GM18517 (cell line): Measurements from ENCODE around the gene TMEM126B.
A peak's percentile ranks its signal among the peaks of the same experiment; 100 is the strongest.
"Not testable (repeated sequence)": the region's sequence is repeated elsewhere in the genome, so short reads cannot be mapped to it uniquely, and the experiment has no call there.

Experiments used
- ATAC-seq: cut with Tn5 transposase; IDR thresholded peaks from one replicate; pipeline ENCODE4 v1.9.1; 2021; ENCODE audit warnings: mild to moderate bottlenecking, moderate library complexity; ENCODE audit not compliant: unreplicated experiment

The TMEM126B gene

DNA sequence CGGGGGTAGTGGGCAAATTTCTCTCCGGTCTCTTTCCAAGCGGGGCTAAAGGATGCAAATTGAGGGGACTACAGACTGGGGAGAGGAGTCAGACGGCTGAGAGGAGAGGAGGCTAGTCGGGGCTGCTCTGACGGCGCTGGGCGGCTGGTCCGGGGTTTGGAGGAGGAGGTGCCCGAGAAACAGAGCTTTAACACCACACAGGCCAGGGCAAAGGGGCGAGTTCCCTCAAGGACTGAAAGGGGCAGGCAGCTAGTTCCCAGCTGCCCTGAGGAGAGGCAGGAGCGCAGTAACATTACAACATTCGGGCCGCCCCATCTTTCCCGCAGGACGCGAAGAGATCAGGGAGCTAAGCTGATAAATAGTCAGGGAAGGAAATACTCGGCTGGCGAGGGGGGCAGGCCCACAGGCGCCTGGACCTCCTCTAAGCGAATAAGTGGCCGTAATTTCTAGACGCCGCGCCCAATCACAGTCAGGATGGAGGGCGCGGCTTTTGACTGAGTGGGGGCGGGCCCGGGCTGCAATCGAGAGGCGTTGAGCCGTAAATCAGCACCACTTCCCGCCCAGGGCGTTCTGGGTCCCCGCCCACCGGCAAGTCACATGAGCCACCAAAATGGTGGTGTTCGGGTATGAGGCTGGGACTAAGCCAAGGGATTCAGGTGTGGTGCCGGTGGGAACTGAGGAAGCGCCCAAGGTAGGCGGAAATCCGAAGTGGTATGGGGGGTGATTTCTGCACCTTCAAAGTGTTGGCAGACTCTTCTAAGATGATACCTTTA lies at the start of gene TMEM126B:
Gene TMEM126B (plus strand): TSS at position 596 of the 773 bp plus-strand sequence. CDS start 15 bp downstream, at position 611.
- ATAC-seq: peak; percentile 99

DNA sequence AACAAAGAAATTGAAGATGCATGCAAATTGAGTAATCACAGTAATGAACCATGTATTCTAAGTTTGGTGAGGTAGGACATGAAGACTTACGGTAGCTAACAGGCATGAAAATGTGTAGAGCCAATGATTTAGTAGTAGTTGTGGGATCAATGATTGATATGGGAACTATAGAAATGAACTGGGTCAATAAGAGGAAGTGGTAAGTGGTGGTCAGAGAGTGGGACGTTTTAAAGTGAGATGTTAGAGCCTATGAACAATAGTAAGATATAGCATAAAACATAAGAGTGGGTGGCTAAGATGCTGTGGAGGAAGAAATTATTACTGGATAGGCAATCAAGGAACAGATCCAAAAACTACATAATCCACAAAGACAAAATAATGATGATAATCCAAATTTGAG lies 46.3 kb upstream of the TMEM126B start:
- ATAC-seq: peak; percentile 53

DNA sequence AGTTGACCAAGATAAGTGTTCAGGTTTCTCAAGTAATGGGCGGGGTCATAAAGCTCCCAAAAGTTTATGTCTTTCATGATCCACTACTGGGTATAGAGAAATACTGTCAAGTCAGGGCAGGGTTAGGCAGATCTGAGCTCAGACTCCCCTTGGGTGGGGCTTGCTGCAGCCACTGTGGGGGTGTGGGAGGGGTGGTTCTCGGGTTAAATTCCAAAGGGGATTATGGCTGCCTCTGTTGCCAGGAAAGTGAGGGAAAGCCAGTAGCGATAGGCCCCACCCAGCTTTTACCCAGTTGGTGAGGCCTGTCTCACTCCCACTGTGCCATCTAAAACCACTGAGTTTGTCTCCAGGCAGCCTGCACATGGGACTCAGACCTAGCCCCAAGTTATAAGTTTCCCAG lies 39.0 kb upstream of the TMEM126B start:
- no peak for ATAC-seq

DNA sequence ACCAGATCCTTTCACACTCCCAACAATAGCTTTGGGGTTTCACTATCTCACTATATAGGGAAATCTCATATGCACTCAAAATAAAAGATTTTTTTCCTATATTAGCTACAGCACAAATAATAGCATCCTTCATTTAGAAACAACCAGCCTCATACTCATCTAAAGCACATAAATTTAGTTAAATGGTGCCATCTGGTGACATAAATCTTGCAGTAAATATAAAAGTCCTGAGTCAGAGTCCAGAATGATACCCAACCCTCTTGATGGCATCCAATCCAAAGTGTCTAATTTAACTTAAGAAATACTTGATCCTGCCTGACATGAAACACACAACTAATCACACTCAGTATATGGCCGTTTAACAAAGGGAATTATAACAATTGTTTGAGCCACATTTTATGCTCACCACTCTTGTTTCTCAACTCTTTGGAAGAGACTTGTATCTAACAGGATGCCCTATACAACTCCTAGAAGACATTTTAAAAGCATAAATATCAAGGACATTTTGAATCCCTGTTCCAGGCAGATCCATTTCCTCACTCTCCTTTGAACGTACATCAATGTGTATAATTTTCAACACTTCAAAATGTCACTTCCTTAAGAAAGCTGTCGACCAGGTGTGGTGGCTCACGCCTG lies 37.4 kb upstream of the TMEM126B start:
- ATAC-seq: no peak

DNA sequence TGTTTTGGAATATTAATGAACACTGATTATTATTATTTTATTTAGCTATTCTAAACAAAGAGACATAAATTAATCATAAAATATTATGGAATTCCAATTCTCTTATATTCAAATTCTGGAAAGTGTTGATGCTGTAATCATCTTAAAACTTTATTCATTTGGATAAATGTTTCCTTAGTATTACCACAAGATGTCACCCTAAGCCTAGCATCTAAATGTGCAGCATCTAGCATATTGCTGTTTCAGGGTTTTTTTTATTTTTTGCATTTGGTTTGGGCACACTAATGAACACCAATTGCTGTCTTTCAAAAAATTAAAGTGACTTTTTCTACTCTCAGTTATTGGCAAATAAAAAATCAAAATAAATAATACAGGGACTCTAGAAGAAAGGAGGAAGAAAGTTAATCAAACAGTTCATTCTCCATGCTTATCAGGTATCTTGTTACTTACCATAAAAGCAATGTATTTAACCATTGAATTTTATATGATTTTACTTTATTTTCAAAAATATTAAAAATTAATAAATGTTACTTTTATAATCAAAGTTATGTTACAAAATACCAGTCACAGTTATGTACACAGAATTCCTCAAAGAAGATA lies 33.0 kb upstream of the TMEM126B start:
- no peak for ATAC-seq

DNA sequence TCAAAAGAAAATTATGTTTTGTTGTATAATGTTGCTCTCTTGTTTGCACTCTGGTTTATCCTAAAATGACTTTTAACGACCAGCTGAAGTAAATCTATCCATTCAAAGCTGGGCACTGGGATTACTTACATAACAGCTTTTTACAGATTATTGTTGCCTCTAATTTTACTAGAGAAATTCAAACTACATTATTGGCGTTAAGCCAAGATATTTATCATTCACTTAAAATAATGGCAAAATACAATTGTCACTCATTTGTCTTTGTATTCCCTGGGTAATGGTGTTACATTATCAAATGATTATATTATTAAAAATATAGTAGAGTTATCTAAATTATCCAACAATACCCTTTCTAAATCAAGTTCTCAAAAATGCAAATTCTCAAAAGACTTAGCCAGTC lies 31.5 kb upstream of the TMEM126B start:
- no peak for ATAC-seq

DNA sequence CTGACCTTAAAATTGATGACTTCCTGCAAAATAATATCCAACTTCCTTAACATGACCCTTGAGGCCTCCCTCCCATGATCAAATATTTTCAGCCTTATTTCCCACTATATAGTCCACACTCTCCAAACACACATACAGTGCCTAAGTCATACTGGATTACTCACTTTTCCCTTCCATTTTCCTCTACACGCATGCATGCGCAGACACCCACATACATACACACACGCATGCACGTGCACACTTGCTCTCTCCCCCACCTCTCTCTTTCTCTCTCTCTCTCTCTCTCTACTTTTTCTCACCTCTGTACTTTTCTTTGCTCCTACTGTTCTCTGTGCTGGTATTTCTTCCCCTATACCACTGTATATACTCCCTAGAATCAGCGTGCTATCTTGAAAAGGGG lies 29.3 kb upstream of the TMEM126B start:
- ATAC-seq: no peak

DNA sequence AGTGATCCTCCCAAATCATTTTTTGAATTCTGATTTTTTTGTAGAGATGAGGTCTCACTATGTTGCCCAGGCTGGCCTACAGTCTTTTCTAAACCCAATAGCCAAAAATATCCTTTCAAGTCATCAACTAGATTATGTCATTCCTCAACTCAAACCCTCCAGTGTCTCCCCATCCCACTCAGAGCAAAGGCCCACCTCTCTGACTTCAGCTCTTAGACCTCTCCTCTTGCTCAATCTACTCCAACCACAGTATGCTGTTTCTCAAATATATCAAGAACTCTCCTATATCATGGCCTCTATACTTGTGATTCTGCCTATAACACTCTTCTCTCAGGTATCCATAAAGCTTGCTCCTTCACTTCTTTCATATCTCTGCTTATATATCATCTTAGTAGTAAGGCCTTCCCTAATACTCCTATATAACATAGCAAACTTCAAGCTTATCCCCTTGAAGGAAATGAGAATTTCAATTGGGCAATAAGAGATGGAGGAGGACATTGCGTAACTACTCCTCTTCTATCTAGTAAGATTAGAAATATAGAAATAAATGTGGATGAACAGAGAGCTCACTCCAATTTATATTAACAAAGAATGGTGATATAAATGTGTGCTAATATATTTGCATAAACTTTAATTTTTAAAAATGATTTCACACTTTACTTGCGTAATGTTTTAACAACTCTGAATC lies 25.7 kb upstream of the TMEM126B start:
- ATAC-seq: no peak

DNA sequence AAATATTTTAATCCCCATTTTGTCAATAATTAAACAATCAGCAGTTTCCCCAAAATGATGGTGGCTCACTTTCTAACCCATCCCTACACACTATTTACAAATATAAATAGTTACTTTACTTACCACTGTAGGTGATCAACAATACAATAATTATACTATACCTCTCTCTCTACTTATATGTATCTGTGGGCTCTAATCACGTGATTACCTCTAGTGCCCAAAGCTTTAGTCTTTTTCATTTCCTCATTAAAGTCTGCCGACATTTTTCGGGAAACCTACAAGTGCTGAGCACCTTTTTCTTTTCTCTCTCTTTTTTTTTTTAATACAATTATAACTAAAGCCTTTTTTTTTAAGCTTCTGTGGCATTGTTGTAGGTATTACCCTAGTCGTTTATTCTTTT lies 25.2 kb upstream of the TMEM126B start:
- ATAC-seq: no peak

DNA sequence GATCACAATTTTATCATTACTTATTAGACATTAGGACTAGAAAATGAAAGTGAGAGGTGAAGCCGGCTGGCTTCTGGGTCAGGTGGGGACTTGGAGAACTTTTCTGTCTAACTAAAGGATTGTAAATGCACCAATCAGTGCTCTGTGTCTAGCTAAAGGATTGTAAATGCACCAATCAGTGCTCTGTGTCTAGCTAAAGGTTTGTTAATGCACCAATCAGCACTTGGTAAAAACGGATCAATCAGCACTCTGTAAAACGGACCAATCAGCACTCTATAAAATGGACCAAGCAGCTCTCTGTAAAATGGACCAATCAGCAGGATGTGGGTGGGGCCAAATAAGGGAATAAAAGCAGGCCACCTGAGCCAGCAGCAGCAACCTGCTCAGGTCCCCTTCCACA lies 22.2 kb upstream of the TMEM126B start:
- ATAC-seq: not testable (repeated sequence)

DNA sequence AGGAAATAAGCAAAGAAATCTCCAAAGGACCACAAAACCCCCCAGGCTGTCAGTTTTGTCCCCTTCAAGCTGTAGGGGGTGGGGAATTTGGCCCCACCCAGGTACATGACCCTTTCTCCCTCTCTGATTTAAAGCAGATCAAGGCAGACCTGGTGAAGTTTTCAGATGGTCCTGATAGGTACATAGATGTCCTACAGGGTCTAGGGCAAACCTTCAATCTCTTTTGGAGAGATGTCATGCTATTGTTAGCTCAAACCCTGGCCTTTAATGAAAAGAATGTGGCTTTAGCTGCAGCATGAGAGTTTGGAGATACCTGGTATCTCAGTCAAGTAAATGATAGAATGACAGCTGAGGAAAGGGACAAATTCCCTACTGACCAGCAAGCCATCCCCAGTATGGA lies 19.8 kb upstream of the TMEM126B start:
- ATAC-seq: not testable (repeated sequence)

DNA sequence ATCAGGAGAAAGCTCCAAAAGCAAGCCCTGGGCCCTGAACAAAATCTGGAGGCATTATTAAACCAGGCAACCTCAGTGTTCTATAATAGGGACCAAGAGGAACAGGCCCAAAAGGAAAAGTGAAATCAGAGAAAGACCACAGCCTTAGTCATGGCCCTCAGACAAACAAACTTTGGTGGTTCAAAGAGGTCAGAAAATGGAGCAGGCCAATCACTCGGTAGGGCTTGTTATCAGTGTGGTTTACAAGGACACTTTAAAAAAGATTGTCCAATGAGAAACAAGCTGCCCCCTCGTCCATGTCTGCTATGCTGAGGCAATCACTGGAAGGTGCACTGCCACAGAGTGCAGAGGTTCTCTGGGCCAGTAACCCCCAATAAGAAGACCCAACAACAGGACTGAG lies 19.1 kb upstream of the TMEM126B start:
- not testable (repeated sequence) for ATAC-seq

DNA sequence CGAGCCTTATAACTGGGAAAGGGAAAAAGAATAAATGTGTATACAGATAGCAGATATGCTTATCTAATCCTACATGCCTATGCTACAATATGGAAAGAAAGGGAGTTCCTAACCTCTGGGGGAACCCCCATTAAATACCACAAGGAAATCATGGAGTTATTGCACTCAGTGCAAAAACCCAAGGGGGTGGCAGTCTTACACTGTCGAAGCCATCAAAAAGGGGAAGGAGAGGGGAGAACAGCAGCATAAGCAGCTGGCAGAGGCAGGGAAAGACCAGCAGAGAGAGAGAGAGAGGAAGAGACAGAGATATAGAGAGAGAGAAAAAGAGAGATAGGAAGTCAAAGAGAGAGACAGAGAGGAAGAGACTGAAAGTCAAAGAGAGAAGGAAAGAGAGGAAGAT lies 16.8 kb upstream of the TMEM126B start:
- not testable (repeated sequence) for ATAC-seq

DNA sequence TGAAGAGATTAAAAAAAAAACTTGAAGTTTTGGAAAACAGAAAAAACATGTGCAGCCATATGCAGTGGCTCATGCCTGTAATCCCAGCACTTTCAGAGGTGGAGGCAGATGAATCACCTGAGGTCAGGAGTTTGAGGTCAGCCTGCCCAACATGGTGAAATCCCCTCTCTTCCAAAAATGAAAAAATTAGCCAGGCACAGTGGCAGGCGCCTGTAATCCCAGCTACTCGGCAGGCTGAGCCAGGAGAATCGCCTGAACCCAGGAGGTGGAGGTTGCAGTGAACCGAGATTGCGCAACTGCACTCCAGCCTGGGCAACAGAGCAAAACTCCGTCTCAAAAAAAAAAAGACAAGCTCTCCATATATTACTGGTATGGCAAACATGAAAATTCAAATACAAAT lies 8.9 kb upstream of the TMEM126B start:
- ATAC-seq: no peak

DNA sequence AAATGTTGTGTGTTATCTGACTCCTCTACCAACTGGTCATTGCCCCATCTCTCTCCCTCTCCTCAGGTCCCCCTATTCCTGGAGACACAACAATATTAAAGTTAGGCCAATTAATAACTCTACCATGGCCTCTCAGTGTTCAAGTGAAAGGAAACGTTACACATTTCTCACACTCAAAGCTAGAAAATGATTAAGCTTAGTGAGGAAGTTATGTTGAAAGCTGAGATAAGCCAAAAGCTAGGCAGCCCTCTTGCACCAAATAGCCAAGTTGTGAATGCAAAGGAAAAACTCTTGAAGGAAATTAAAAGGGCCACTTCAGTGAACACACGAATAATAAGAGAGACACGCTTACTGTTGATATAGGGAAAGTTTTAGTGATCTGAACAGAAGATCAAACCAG lies 8.1 kb upstream of the TMEM126B start:
- ATAC-seq: no peak

DNA sequence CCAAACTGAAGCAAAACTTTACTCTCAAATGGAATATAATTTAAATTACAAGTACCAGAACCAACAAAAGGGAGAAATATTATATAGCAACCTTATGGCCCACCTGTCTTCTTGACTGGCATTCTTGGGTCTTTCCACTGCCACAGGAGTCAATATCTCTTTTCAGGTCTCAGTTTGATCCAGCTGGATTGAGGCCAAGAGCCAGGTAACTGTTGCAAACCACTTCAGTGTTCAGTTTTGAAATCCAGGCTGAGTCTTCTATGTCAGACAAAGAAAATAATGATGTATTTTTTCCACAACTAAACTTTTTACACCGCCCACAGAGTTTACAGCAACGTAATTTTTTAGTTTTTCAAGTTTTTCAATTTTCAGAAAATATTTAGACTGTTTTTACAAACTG lies 1.9 kb upstream of the TMEM126B start:
- no peak for ATAC-seq

DNA sequence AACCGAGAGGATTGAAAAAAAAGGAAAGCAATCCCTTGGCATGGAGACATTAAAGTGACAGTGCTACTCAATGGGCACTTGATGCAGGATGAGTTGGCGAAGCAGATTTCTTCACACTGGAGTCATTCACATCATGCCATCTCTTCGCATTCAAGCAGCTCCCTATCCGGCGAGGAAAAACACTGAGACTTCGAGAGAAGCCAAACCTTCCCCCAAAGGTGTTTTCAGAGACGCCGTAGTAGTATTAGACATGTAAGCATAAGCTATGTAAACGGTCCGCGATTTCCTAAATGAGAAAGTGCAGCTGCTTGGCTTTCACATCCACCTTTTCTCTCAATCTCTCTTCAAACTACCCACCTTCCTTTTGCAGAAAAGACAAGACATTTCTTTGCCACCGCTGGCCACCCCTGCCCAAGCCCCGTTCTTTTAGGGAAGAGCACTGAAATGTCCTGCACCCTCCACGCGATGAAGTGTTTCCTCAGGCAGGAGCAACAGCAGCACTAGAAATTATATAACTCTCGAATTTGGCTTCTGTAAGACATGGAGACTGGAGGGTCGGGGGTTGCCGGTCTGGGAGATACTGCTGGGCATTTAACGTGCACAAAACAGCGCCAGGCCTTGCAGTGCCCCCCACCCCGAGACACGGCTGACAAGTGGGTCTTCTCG lies 928 bp upstream of the TMEM126B start, which contains the start of gene DLG2:
Gene DLG2 (minus strand): TSS at position 13 of the 666 bp plus-strand sequence.
- no peak for ATAC-seq

DNA sequence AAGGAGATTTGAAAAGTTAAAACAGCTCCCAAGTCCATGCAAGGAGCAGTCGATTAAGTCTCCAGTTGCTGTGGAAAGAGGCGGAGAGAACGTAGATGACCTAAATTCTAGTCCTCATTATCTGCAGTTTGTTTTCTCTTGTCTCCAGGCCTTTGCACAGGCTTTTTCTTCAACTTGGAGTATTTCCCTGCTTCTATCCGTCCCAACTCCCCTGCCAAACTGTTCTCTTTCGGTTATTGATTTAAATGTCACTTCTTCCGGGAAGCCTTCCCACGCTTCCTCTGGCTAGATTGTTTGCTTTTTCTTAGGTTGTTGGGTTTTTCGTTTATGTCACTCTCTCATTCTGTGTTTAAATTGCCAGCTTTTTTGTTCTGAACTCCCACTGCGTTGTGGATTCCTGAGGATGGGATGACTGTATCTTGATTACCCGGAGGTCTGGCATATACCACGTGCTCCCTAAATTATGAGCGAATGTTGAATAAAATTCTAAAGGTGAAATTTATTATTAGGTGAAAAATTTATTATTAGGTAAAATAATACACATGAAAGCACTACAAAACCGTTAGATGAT lies 463 bp downstream of the TMEM126B start:
- peak; percentile 14 for ATAC-seq

DNA sequence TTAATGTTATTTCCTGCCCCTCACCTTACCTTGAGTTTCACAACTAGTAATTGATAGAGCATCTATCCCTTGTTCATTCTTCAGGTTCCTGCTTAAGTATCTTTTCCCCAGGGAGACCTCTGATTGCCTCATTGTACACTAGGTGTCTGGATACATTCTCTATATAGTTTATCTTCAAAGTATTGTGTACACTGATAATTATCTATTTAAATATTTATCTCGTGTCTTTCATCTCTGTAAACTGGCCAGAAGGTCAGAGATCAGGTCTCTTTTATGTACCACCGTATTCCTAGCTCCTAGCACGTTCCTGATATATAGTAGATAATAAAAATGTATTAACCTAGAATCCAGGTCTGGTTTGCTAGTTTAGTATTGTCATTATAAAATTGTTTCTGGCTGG lies 6.4 kb downstream of the TMEM126B start:
- no peak for ATAC-seq

DNA sequence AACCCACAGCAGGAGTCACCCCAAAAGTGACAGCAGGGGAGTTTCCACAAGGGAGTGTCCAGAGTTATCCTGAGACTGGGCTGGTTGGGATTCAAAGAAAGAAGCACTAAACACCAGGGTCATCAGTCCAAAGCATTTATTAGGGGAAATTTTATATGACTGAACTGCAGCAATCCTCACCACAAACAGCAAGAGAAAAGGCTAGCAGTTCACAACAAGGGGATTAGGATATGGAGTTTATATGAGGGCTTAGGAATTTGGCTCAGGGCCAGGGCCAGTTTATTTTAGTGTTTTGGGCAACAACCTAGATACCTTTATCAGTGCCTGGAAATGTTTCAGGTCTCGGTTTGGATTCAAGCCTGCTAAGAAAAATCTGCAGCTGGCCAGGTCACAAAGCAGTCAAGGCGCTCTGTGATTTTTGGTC lies 14.8 kb downstream of the TMEM126B start:
- no peak for ATAC-seq

DNA sequence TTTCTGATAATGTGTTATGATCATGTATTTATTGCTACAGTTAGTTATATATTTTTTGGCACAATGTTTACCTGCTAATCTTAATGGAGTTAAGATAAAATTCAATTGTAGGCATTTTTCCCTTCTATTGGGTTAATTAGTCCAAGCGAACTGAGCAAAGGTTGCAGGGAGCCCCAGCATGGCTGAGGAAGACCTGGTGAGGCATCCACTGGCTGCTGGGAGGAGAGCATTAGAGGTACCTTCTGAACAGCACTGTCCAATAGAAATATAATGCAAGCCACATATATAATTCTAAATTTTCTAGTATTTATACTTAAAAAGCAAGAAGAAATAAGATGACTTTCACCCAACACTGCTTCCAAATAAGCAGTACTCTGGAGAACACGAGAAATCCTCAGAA lies 18.7 kb downstream of the TMEM126B start:
- no peak for ATAC-seq
